Measurements from ENCODE around the gene RNF181. TPM values are rescaled to one million over a fixed set of nuclear protein-coding genes. Genes with fewer than 3 reads are reported as not detected.
A peak's percentile ranks its signal among the peaks of the same experiment; 100 is the strongest.

Gene RNF181
- total and polyA plus RNA-seq, 2 of the 13 experiments (the other 11 are each of a cell fraction or from before 2014, with no cell fraction given), result 224 to 578 TPM

DNA sequence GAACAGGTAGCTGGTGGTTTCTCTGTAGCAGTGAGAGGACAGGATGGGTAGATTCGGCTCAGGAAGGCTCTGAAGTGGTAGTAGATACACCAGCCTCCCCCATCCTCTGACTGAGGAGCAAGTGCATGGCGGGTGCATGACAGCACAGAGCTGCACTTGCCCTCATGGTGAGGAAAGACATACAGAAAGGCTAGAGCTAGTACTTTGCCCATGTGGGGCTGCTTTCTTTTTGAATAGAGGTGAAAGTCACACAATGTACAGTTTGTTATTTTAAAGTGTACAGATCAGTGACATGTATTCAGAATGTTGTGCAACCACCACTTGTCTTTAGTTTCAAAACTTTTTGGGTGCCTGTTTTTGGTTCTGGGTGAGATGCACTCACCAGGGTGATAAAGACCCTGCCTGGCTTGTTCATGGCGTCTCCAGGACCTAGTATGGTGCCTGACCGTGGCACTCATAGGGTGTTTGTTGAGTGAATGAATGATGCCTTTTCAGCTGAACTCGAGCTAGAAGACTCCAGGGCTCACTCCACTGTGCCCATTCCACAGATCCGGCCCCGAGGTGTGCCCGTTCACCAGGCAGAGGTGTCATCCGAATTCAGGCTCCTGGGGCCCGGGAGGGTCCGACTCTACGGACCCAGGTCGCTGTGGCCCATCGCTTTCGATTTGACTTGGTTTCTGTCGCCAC lies 11.7 kb upstream of the RNF181 start (continued):
- TF ChIP-seq, protein P1, sequence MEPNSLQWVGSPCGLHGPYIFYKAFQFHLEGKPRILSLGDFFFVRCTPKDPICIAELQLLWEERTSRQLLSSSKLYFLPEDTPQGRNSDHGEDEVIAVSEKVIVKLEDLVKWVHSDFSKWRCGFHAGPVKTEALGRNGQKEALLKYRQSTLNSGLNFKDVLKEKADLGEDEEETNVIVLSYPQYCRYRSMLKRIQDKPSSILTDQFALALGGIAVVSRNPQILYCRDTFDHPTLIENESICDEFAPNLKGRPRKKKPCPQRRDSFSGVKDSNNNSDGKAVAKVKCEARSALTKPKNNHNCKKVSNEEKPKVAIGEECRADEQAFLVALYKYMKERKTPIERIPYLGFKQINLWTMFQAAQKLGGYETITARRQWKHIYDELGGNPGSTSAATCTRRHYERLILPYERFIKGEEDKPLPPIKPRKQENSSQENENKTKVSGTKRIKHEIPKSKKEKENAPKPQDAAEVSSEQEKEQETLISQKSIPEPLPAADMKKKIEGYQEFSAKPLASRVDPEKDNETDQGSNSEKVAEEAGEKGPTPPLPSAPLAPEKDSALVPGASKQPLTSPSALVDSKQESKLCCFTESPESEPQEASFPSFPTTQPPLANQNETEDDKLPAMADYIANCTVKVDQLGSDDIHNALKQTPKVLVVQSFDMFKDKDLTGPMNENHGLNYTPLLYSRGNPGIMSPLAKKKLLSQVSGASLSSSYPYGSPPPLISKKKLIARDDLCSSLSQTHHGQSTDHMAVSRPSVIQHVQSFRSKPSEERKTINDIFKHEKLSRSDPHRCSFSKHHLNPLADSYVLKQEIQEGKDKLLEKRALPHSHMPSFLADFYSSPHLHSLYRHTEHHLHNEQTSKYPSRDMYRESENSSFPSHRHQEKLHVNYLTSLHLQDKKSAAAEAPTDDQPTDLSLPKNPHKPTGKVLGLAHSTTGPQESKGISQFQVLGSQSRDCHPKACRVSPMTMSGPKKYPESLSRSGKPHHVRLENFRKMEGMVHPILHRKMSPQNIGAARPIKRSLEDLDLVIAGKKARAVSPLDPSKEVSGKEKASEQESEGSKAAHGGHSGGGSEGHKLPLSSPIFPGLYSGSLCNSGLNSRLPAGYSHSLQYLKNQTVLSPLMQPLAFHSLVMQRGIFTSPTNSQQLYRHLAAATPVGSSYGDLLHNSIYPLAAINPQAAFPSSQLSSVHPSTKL (CRISPR knock-in tag; IDR thresholded peaks at IDR 0.05), result peak; percentile 22; the same call in 1 of the 2 replicates
- TF ChIP-seq FOXO4 (CRISPR knock-in tag; conservative IDR thresholded peaks at IDR 0.05), result no peak
- no peak for TF ChIP-seq BHLHE40 (IDR thresholded peaks at IDR 0.05; ENCODE audit: low read length)
- TF ChIP-seq BRF2 (CRISPR knock-in tag; IDR thresholded peaks at IDR 0.05), result no peak
- peak; percentile 16 to 52; a peak in 3 of 4 replicates for TF ChIP-seq POLR2A (IDR thresholded peaks at IDR 0.05; ENCODE audit: insufficient read depth in 1 of 2, low read depth in 2 of 2, low read length in 2 of 2)
- TF ChIP-seq CEBPB (IDR thresholded peaks at IDR 0.05; ENCODE audit: borderline replicate concordance, low read depth, low read length), result peak; percentile 93
- no peak for TF ChIP-seq GMEB2 (CRISPR knock-in tag; IDR thresholded peaks at IDR 0.05; ENCODE audit: low read depth)
- no peak for TF ChIP-seq SP140L (CRISPR knock-in tag; IDR thresholded peaks at IDR 0.05; ENCODE audit: borderline replicate concordance)
- TF ChIP-seq HDAC6 (IDR thresholded peaks at IDR 0.05; ENCODE audit: low read depth, low read length), result no peak
- TF ChIP-seq ARID4A (CRISPR knock-in tag; IDR thresholded peaks at IDR 0.05; ENCODE audit: borderline replicate concordance), result no peak
- TF ChIP-seq ZNF331 (CRISPR knock-in tag; IDR thresholded peaks at IDR 0.05), result no peak
